IMR-90 (cell line): Measurements from ENCODE around the gene NPAS2. TPM values are rescaled to one million over a fixed set of nuclear protein-coding genes. Genes with fewer than 3 reads are reported as not detected.

Source experiments
- ATAC-seq: fragments of 200-7000 bp; cut with Tn5 transposase; 2 replicates; pipeline ENCODE4 v1.9.1; 2020; ENCODE audit warnings: low read depth, mild to moderate bottlenecking, moderate library complexity
- BruUV-seq: library from RNA; stranded (reverse); fragments of 400-500 nt; replicated peaks from 2 replicates; lab custom pipeline; 2021; lab: Mats Ljungman, UMichigan
- CTCF ChIA-PET: fragments of 300-600 bp; formaldehyde crosslinking; extraction: SDS; loops from one replicate; lab custom pipeline; 2021; ENCODE audit warnings: antibody characterized with exemption; lab: Yijun Ruan, JAX
- POLR2A ChIA-PET: fragments of 300-600 bp; sonication (Branson Sonifier 250); formaldehyde crosslinking; loops from one replicate; lab custom pipeline; 2022; ENCODE audit warnings: antibody characterized with exemption; ENCODE audit not compliant: unreplicated experiment; lab: Charles Lee
- DNase-seq: peaks from one replicate; pipeline ENCODE4 v3.0.0; 2013
- H2AFZ ChIP-seq: replicated peaks from 2 replicates; pipeline ENCODE3; 2013; ENCODE audit warnings: low read length, mild to moderate bottlenecking; ENCODE audit not compliant: poor library complexity
- H2AK5ac ChIP-seq: 2 replicates; pipeline ENCODE4 v1.6.1; 2013; ENCODE audit warnings: low read depth, low read length, inconsistent platforms
- H2AK9ac ChIP-seq: replicated peaks from 2 replicates; pipeline ENCODE3; 2013; ENCODE audit warnings: mild to moderate bottlenecking, low read depth, low read length, moderate library complexity; ENCODE audit not compliant: poor library complexity
- H2BK120ac ChIP-seq: 2 replicates; pipeline ENCODE4 v1.6.1; 2013; ENCODE audit warnings: low read depth, low read length, inconsistent platforms
- H2BK15ac ChIP-seq: 3 replicates; pipeline ENCODE4 v1.6.1; 2013; ENCODE audit warnings: low read depth, low read length, inconsistent platforms
- H2BK20ac ChIP-seq: 2 replicates; pipeline ENCODE4 v1.6.1; 2013; ENCODE audit warnings: low read depth, mild to moderate bottlenecking, inconsistent platforms, low read length, moderate library complexity
- H2BK5ac ChIP-seq: 2 replicates; pipeline ENCODE4 v1.6.1; 2013; ENCODE audit warnings: mild to moderate bottlenecking, low read depth, low read length, inconsistent platforms; ENCODE audit not compliant: poor library complexity, severe bottlenecking
- H3K14ac ChIP-seq: replicated peaks from 2 replicates; pipeline ENCODE4 v1.6.1; 2013; ENCODE audit warnings: low read depth, low read length, inconsistent platforms
- H3K18ac ChIP-seq: 2 replicates; pipeline ENCODE4 v1.6.1; 2013; ENCODE audit warnings: low read depth, low read length, control low read depth
- H3K23ac ChIP-seq: 2 replicates; pipeline ENCODE4 v1.6.1; 2013; ENCODE audit warnings: low read depth, low read length, inconsistent platforms
- H3K27ac ChIP-seq: 2 replicates; pipeline ENCODE4 v1.5.1; 2013; ENCODE audit warnings: mild to moderate bottlenecking, control low read depth, low read length; ENCODE audit not compliant: insufficient read depth
- H3K27me3 ChIP-seq: 2 replicates; pipeline ENCODE4 v1.6.1; 2013; ENCODE audit warnings: low read length; ENCODE audit not compliant: control insufficient read depth, insufficient read depth
- H3K36me3 ChIP-seq: 2 replicates; pipeline ENCODE4 v1.6.1; 2013; ENCODE audit warnings: low read length, mixed read lengths; ENCODE audit not compliant: control insufficient read depth, insufficient read depth
- H3K4ac ChIP-seq: 2 replicates; pipeline ENCODE4 v1.6.1; 2013; ENCODE audit warnings: low read depth, low read length, inconsistent platforms
- H3K4me1 ChIP-seq: 2 replicates; pipeline ENCODE4 v1.6.1; 2013; ENCODE audit warnings: low read length, mixed read lengths; ENCODE audit not compliant: control insufficient read depth, insufficient read depth
- H3K4me2 ChIP-seq: 2 replicates; pipeline ENCODE4 v1.6.1; 2013; ENCODE audit warnings: low read depth, mild to moderate bottlenecking, control low read depth, low read length, moderate library complexity
- H3K4me3 ChIP-seq: 2 replicates; pipeline ENCODE4 v1.5.1; 2013; ENCODE audit warnings: low read depth, mild to moderate bottlenecking, control low read depth, low read length, moderate library complexity; ENCODE audit not compliant: insufficient read depth
- H3K56ac ChIP-seq: 2 replicates; pipeline ENCODE4 v1.6.1; 2013; ENCODE audit warnings: low read length, inconsistent platforms; ENCODE audit not compliant: insufficient read depth; ENCODE audit errors: extremely low read depth
- H3K79me1 ChIP-seq, 2 experiments: 2 replicates each; pipeline ENCODE4 v1.6.1; 2013; ENCODE audit warnings: low read length in 2 of 2, inconsistent platforms in 1 of 2, low read depth in 1 of 2
- H3K9ac ChIP-seq: 2 replicates; pipeline ENCODE4 v1.6.1; 2013; ENCODE audit warnings: low read depth, low read length, control low read depth
- H3K9me1 ChIP-seq: 2 replicates; pipeline ENCODE4 v1.6.1; 2013; ENCODE audit warnings: low read length, inconsistent platforms; ENCODE audit not compliant: insufficient read depth
- H3K9me3 ChIP-seq: 2 replicates; pipeline ENCODE4 v1.6.1; 2013; ENCODE audit warnings: low read length; ENCODE audit not compliant: control insufficient read depth, insufficient read depth
- H4K20me1 ChIP-seq: 2 replicates; pipeline ENCODE4 v1.6.1; 2013; ENCODE audit warnings: low read length, inconsistent platforms; ENCODE audit not compliant: insufficient read depth
- H4K5ac ChIP-seq: 2 replicates; pipeline ENCODE4 v1.6.1; 2013; ENCODE audit warnings: mild to moderate bottlenecking, low read depth, low read length, control low read depth
- H4K8ac ChIP-seq, 2 experiments: 2 replicates each; pipeline ENCODE4 v1.6.1; 2013; ENCODE audit warnings: low read depth in 2 of 2, low read length in 2 of 2, control low read depth in 1 of 2, inconsistent platforms in 1 of 2
- H4K91ac ChIP-seq: 2 replicates; pipeline ENCODE4 v1.6.1; 2013; ENCODE audit warnings: low read depth, low read length, inconsistent platforms; ENCODE audit not compliant: insufficient read depth
- CEBPB ChIP-seq: IDR thresholded peaks from 2 replicates; pipeline ENCODE4 v1.6.1; 2012; ENCODE audit warnings: low read depth, low read length, improper control_type of control experiment
- ELK1 ChIP-seq: fragments of 150-350 bp; IDR thresholded peaks from 2 replicates; pipeline ENCODE4 v1.6.1; 2016; ENCODE audit warnings: low read depth, mild to moderate bottlenecking, low read length, moderate library complexity, borderline replicate concordance
- MAZ ChIP-seq: IDR thresholded peaks from 2 replicates; pipeline ENCODE4 v1.6.1; 2012; ENCODE audit warnings: low read depth, mild to moderate bottlenecking, low read length, improper control_type of control experiment, moderate library complexity, borderline replicate concordance
- SMC3 ChIP-seq: fragments of 150-350 bp; IDR thresholded peaks from 2 replicates; pipeline ENCODE4 v1.6.1; 2016; ENCODE audit warnings: low read depth, mild to moderate bottlenecking, antibody characterized with exemption, low read length, moderate library complexity
- USF2 ChIP-seq: fragments of 150-350 bp; IDR thresholded peaks from 2 replicates; pipeline ENCODE4 v1.6.1; 2017; ENCODE audit warnings: mild to moderate bottlenecking, antibody characterized with exemption, low read length, low read depth
- WGBS, 2 experiments: methylation state at CpG; one replicate each; pipeline versions ENCODE4 v1.1.5 to v1.1.7; 2013; ENCODE audit warnings: missing lambda C conversion rate in 2 of 2; ENCODE audit not compliant: insufficient read length in 1 of 2; ENCODE audit errors: extremely low coverage in 2 of 2; 5-methylcytosine and 5-hydroxymethylcytosine counted together
- dilution Hi-C: fragments of 300-500 bp; cut with HindIII; formaldehyde crosslinking; loops from one replicate; pipeline ENCODE4 v1.14.3; 2018; ENCODE audit warnings: low sequenced_read_pairs; ENCODE audit not compliant: unreplicated experiment
- in situ Hi-C: fragments of 300-500 bp; cut with MboI; formaldehyde crosslinking; loops from 3 replicates; pipeline ENCODE4 v1.14.3; 2019; ENCODE audit warnings: low sequenced_read_pairs, inconsistent platforms, mixed read lengths
- intact Hi-C: fragments of 100-400 bp; cut with micrococcal nuclease; formaldehyde crosslinking; loops from 2 replicates; pipeline ENCODE4 v1.10.0; 2022
- polyA plus RNA-seq, 3 experiments: library from polyadenylated mRNA; depleted of rRNA; stranded (reverse); fragments of >200 nt; gene quantifications; 2 replicates each; pipeline ENCODE4 v1.2.3, GENCODE V29; 2012; ENCODE audit warnings: low replicate concordance in 1 of 3
- total RNA-seq: library from RNA; depleted of rRNA; stranded (reverse); fragments of >200 nt; gene quantifications from 2 replicates; pipeline ENCODE4 v1.2.3, GENCODE V29; 2012

NPAS2 gene
- total and polyA plus RNA-seq, 2 of the 4 experiments (the other 2 are of a cell fraction), result 5.2 to 14.8 TPM

GRCh38 chr2:100771125-100771524 lies 48.8 kb upstream of the NPAS2 start:
- H4K91ac ChIP-seq, result no peak overlapping the region
- no peak overlapping the region for H3K9ac ChIP-seq

More at GRCh38 chr2:100771125-100771524, 48.8 kb upstream of the NPAS2 start:
- Histone ChIP-seq H3K4me1 (peaks cover 12% of the 10 kb centered on the region), H3K4me2 (no peak overlapping the region), H3K27me3 (no peaks in the 10 kb centered on the region), H3K79me1 (no peaks in the 10 kb centered on the region), H2BK15ac (no peak overlapping the region), H2AK9ac (no peak overlapping the region), H4K20me1 (no peaks in the 10 kb centered on the region), H2AFZ (no peak overlapping the region), H3K4me3 (no peak overlapping the region), H3K4ac (no peak overlapping the region), H3K14ac (no peak overlapping the region), H2BK5ac (no peak overlapping the region), H3K23ac (no peak overlapping the region), H3K36me3 (no peaks in the 10 kb centered on the region), H2BK120ac (no peak overlapping the region), H4K5ac (no peak overlapping the region), H3K56ac (no peak overlapping the region), H2BK20ac (no peak overlapping the region), H4K8ac (no peak overlapping the region), H3K9me3 (no peaks in the 10 kb centered on the region), H3K9me1 (peaks cover 7% of the 10 kb centered on the region; the same call in 1 of the 2 replicates), H3K18ac (no peak overlapping the region), H3K27ac (no peak overlapping the region), H2AK5ac (no peak overlapping the region)
- 83% methylated on average over 1 of the region's 4 CpGs; no CpG with 5 or more reads in 1 of the 2 experiments for WGBS, 2 experiments
- in situ Hi-C loops, result no loop called here
- intact Hi-C loops, result no loop called here
- BruUV-seq, result no TSS peak
- POLR2A ChIA-PET, result no interaction called here
- no peak for DNase-seq
- ATAC-seq, result no peak
- CTCF ChIA-PET, result interaction anchor here (1.6 kb wide), 1 partner anchor 10 kb away, joined by 3 read pairs; no protein-coding TSS in a partner anchor
- TF ChIP-seq USF2, result no peak
- no peak for TF ChIP-seq SMC3
- no peak for TF ChIP-seq CEBPB
- no peak for TF ChIP-seq ELK1
- TF ChIP-seq MAZ, result no peak
- dilution Hi-C loops, result no loop called here
